Keratinocyte (primary cell): Measurements from ENCODE around the gene MAGEA9B.

Experiments used
- CTCF ChIP-seq, 3 experiments: IDR thresholded peaks in 1 of 3; conservative IDR thresholded peaks in 1 of 3; optimal IDR thresholded peaks in 1 of 3; 2 replicates in 2 of 3; 3 replicates in 1 of 3; pipeline versions ENCODE3 to v1.5.1; 2011; ENCODE audit warnings: low read length in 3 of 3, mild to moderate bottlenecking in 3 of 3, moderate library complexity in 2 of 3, control low read depth in 1 of 3, inconsistent platforms in 1 of 3; ENCODE audit not compliant: insufficient read depth in 2 of 3; ENCODE audit errors: extremely low read depth in 1 of 3
- EZH2 ChIP-seq: IDR thresholded peaks from one replicate; pipeline ENCODE4 v1.6.1; 2012; ENCODE audit warnings: inconsistent platforms, mild to moderate bottlenecking, low read length, moderate library complexity

- TF ChIP-seq CTCF (optimal IDR thresholded peaks at IDR 0.05 in 1 of 3, IDR thresholded peaks at IDR 0.05 in 1 of 3, conservative IDR thresholded peaks at IDR 0.05 in 1 of 3; ENCODE audit: extremely low read depth in 1 of 3, insufficient read depth in 2 of 3, low read length in 3 of 3) = no peak
- no peak for TF ChIP-seq EZH2
These were observed 20.4 kb upstream of the MAGEA9B start for GRCh38 chrX:149607699-149608098.
